ENCODE results near the gene ANKHD1.

ANKHD1 gene

DNA sequence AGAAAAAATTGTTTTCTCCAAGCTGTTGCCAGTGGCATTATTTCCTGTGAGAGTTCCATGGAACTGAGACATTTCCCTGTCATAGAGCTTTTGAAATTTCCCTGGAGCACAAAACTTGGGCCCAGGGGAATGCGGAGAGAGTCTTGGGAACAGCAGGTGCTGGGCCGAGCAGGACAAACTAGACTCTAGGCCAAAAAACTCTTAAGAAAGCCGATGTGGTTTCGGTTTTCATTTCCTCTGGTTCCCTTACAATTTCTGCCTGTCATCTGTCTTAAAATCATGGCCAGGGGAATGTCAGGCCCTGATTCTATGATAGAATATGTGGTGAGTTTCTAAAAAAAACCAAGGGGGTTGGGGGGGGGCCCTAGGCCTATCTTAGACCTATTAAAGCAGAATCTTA, 167.6 kb downstream of the ANKHD1 start:
- DNase-seq, result peak; percentile 50 to 71 (median 71)

DNA sequence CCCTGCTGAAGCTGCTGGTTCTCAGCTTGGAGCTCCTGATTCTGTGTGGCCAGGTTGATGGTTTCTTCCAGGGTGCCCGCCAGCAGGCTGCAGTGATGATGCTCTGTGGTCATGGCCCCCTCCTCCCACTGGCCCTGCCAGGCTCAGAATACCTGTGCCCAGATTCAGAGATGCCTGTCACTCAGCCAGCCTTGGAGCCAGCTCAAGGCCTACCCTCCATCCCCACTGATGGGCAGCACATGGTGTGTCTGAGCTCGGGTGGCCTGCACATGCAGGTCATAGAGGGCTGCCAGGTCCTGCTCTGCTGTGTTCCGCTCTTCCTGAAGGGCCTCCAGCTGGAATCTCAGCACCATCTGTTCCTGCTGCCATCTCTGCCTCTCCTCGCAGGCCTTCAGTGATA, 168.4 kb downstream of the ANKHD1 start:
- ChIA-PET POLR2A (no interaction called here), CTCF (interaction anchor here (0.6 to 5.8 kb wide), 5 partner anchors 23 to 152 kb away, joined by 3 to 29 read pairs (median 3); partner anchors contain the start of genes CD14 and EIF4EBP3)
- no peak overlapping the region for H3K27ac ChIP-seq (ENCODE audit: insufficient read depth in 1 of 2, low read depth in 1 of 2, low read length in 2 of 2, poor library complexity in 1 of 2, severe bottlenecking in 2 of 2)
- no peak for DNase-seq
- no peak overlapping the region for H3K4me3 ChIP-seq (ENCODE audit: control insufficient read depth in 1 of 7, extremely low read depth in 1 of 7, insufficient read depth in 4 of 7, low read depth in 2 of 7, low read length in 6 of 7)
- H3K4me1 ChIP-seq (ENCODE audit: control extremely low read depth in 1 of 4, control insufficient read depth in 4 of 4, insufficient read depth in 4 of 4, low read length in 3 of 4), result peaks cover 7 to 26% (median 20%) of the 10 kb centered on the region in 4 experiments
- WGBS (ENCODE audit: insufficient coverage), result 100% methylated on average over 3 of the region's 4 CpGs
- H3K36me3 ChIP-seq (ENCODE audit: control insufficient read depth in 4 of 4, insufficient read depth in 4 of 4, low read length in 3 of 4), result peaks cover 6 to 34% (median 17%) of the 10 kb centered on the region in 4 experiments
- H3K9me3 ChIP-seq (ENCODE audit: control extremely low read depth in 1 of 5, control insufficient read depth in 4 of 5, insufficient read depth in 2 of 5, low read depth in 1 of 5, low read length in 4 of 5), result no peaks in the 10 kb centered on the region
- H3K27me3 ChIP-seq (replicated peaks in 2 of 5; ENCODE audit: control insufficient read depth in 4 of 5, insufficient read depth in 5 of 5, low read length in 4 of 5), result no peaks in the 10 kb centered on the region

More for the DNA sequence above, 167.6 kb downstream of the ANKHD1 start:
- peaks cover 6 to 34% (median 17%) of the 10 kb centered on the region in 4 experiments for H3K36me3 ChIP-seq (ENCODE audit: control insufficient read depth in 4 of 4, insufficient read depth in 4 of 4, low read length in 3 of 4)
- H3K9me3 ChIP-seq (ENCODE audit: control extremely low read depth in 1 of 5, control insufficient read depth in 4 of 5, insufficient read depth in 2 of 5, low read depth in 1 of 5, low read length in 4 of 5), result no peaks in the 10 kb centered on the region
- peak overlapping the region; percentile 28 to 52 for H3K27ac ChIP-seq (ENCODE audit: insufficient read depth in 1 of 2, low read depth in 1 of 2, low read length in 2 of 2, poor library complexity in 1 of 2, severe bottlenecking in 2 of 2)
- WGBS (ENCODE audit: insufficient coverage), result 6% methylated on average over 4 of the region's 4 CpGs
- H3K4me3 ChIP-seq (ENCODE audit: control insufficient read depth in 1 of 7, extremely low read depth in 1 of 7, insufficient read depth in 4 of 7, low read depth in 2 of 7, low read length in 6 of 7), result peak overlapping the region in 2 of 7 experiments; percentile 33 to 42
- H3K4me1 ChIP-seq (ENCODE audit: control extremely low read depth in 1 of 4, control insufficient read depth in 4 of 4, insufficient read depth in 4 of 4, low read length in 3 of 4), result peaks cover 9 to 30% (median 25%) of the 10 kb centered on the region in 4 experiments
- no peaks in the 10 kb centered on the region for H3K27me3 ChIP-seq (replicated peaks in 2 of 5; ENCODE audit: control insufficient read depth in 4 of 5, insufficient read depth in 5 of 5, low read length in 4 of 5)
- POLR2A ChIA-PET, result no interaction called here
- CTCF ChIA-PET, result interaction anchor here (0.6 to 5.8 kb wide), 7 partner anchors 22 to 306 kb away, joined by 3 to 29 read pairs (median 3); partner anchors contain the start of genes CD14 and EIF4EBP3

DNA sequence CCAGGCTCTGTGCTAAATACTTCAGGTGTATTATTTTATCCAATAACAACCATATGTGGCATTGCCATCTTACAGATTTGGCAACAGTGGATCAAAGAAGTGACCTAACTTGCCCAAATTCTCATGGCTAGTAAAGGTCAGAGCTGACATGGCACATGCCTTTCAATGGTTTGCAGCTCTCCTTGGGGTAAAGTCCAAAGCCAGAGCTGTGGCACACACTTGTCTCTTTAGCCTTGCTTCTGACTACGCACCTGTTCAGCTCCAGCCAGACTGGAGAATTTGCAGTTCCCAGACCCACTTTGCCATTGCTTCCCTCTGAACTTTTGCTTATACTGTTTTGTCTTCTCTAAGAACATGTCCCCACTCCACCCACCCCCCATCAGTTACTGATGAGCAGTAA, 168.9 kb downstream of the ANKHD1 start:
- no peak for DNase-seq
- no peaks in the 10 kb centered on the region for H3K27me3 ChIP-seq (replicated peaks in 2 of 5; ENCODE audit: control insufficient read depth in 4 of 5, insufficient read depth in 5 of 5, low read length in 4 of 5)
- H3K4me1 ChIP-seq (ENCODE audit: control extremely low read depth in 1 of 4, control insufficient read depth in 4 of 4, insufficient read depth in 4 of 4, low read length in 3 of 4), result peaks cover 3 to 22% (median 16%) of the 10 kb centered on the region in 4 experiments
- H3K27ac ChIP-seq (ENCODE audit: insufficient read depth in 1 of 2, low read depth in 1 of 2, low read length in 2 of 2, poor library complexity in 1 of 2, severe bottlenecking in 2 of 2), result no peak overlapping the region
- peaks cover 6 to 34% (median 17%) of the 10 kb centered on the region in 4 experiments for H3K36me3 ChIP-seq (ENCODE audit: control insufficient read depth in 4 of 4, insufficient read depth in 4 of 4, low read length in 3 of 4)
- H3K4me3 ChIP-seq (ENCODE audit: control insufficient read depth in 1 of 7, extremely low read depth in 1 of 7, insufficient read depth in 4 of 7, low read depth in 2 of 7, low read length in 6 of 7), result no peak overlapping the region
- WGBS (ENCODE audit: insufficient coverage), result 100% methylated on average over 1 of the region's 1 CpG
- no peaks in the 10 kb centered on the region for H3K9me3 ChIP-seq (ENCODE audit: control extremely low read depth in 1 of 5, control insufficient read depth in 4 of 5, insufficient read depth in 2 of 5, low read depth in 1 of 5, low read length in 4 of 5)
- CTCF ChIA-PET, result interaction anchor here (0.6 to 5.8 kb wide), 4 partner anchors 23 to 132 kb away, joined by 3 to 29 read pairs (median 4); partner anchors contain the start of gene EIF4EBP3
- POLR2A ChIA-PET, result no interaction called here

DNA sequence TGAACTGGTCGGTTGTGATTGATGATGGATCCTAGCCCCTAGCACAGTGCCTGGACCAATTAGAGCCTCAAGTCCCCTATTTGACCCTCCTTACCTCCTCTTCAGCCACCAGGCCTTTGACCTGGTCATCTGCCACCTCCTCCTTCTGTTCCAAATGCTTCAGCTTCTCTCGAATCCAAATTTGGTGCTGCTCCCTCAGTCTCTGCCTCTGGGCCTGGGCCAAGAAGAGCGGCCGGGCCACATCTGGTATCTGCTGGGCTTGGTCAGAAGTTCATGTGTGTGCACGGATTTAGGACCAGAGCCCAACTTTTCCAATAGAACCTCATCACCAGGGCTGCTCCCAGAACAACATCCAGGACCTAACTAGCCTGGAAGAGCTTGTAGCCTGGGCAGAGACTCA, 169.5 kb downstream of the ANKHD1 start:
- Histone ChIP-seq H3K36me3 (ENCODE audit: control insufficient read depth in 4 of 4, insufficient read depth in 4 of 4, low read length in 3 of 4) (peaks cover 6 to 31% (median 17%) of the 10 kb centered on the region in 4 experiments), H3K4me1 (ENCODE audit: control extremely low read depth in 1 of 4, control insufficient read depth in 4 of 4, insufficient read depth in 4 of 4, low read length in 3 of 4) (peaks cover 0 to 18% (median 11%) of the 10 kb centered on the region in 4 experiments), H3K27me3 (replicated peaks in 2 of 5; ENCODE audit: control insufficient read depth in 4 of 5, insufficient read depth in 5 of 5, low read length in 4 of 5) (no peaks in the 10 kb centered on the region), H3K4me3 (ENCODE audit: control insufficient read depth in 1 of 7, extremely low read depth in 1 of 7, insufficient read depth in 4 of 7, low read depth in 2 of 7, low read length in 6 of 7) (no peak overlapping the region), H3K27ac (ENCODE audit: insufficient read depth in 1 of 2, low read depth in 1 of 2, low read length in 2 of 2, poor library complexity in 1 of 2, severe bottlenecking in 2 of 2) (no peak overlapping the region), H3K9me3 (ENCODE audit: control extremely low read depth in 1 of 5, control insufficient read depth in 4 of 5, insufficient read depth in 2 of 5, low read depth in 1 of 5, low read length in 4 of 5) (no peaks in the 10 kb centered on the region)
- WGBS (ENCODE audit: insufficient coverage), result 93% methylated on average over 5 of the region's 5 CpGs
- ChIA-PET CTCF (interaction anchor here (0.7 to 5.8 kb wide), 5 partner anchors 24 to 62 kb away, joined by 3 to 29 read pairs (median 4); partner anchors contain the start of genes CD14 and EIF4EBP3), POLR2A (no interaction called here)
- DNase-seq, result no peak

DNA sequence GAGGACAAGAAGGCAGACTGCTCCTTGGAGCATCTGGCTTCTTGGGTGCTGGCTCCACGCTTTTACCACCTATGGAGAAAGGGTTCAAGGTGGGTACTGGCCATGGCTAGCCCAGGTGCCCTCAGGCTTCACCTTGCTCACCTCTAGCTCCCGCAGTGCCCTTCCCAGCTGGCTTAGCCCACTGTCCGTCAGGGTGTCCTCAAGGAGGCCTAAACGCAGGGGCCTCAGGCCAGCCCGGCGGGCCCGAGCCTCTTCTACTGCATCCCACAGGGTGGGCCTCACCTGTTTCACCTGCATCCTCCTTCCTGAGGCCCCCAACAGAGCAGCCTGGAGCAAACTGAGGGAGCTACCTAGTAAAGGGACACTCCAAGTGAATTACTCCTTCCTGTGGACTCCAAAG, 172.1 kb downstream of the ANKHD1 start:
- ChIA-PET POLR2A (no interaction called here), CTCF (interaction anchor here (1.1 to 1.5 kb wide), 4 partner anchors 16 to 148 kb away, joined by 3 to 6 read pairs (median 3); partner anchors contain the start of gene SRA1)
- 100% methylated on average over 7 of the region's 7 CpGs for WGBS (ENCODE audit: insufficient coverage)

DNA sequence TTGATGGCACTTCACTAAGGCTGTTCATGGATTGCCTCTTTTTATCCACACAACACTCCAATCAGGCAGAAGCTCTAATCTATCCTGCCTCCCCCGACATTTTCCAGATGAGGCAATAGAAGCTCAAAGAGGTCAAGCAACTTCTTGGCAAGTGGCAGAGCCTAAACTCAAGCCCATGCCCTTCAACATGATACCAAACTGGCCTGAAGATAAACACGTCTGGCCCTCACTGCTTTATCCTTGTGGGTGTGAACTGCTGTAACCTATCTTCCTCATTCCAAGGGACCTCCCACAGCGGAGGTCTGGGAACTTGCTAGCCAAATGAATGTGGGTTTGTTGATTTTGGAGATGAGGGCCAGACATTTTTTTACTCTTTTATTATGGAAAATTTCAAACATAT, 172.5 kb downstream of the ANKHD1 start:
- WGBS (ENCODE audit: insufficient coverage), result 100% methylated on average over 1 of the region's 3 CpGs
- Histone ChIP-seq H3K27ac (ENCODE audit: insufficient read depth in 1 of 2, low read depth in 1 of 2, low read length in 2 of 2, poor library complexity in 1 of 2, severe bottlenecking in 2 of 2) (no peak overlapping the region), H3K4me1 (ENCODE audit: control extremely low read depth in 1 of 4, control insufficient read depth in 4 of 4, insufficient read depth in 4 of 4, low read length in 3 of 4) (peaks cover 0 to 10% (median 5%) of the 10 kb centered on the region in 4 experiments), H3K27me3 (replicated peaks in 2 of 5; ENCODE audit: control insufficient read depth in 4 of 5, insufficient read depth in 5 of 5, low read length in 4 of 5) (no peaks in the 10 kb centered on the region), H3K4me3 (ENCODE audit: control insufficient read depth in 1 of 7, extremely low read depth in 1 of 7, insufficient read depth in 4 of 7, low read depth in 2 of 7, low read length in 6 of 7) (no peak overlapping the region), H3K9me3 (ENCODE audit: control extremely low read depth in 1 of 5, control insufficient read depth in 4 of 5, insufficient read depth in 2 of 5, low read depth in 1 of 5, low read length in 4 of 5) (no peaks in the 10 kb centered on the region), H3K36me3 (ENCODE audit: control insufficient read depth in 4 of 4, insufficient read depth in 4 of 4, low read length in 3 of 4) (peaks cover 0 to 7% (median 0%) of the 10 kb centered on the region in 4 experiments)
- POLR2A ChIA-PET, result no interaction called here
- DNase-seq, result no peak
- CTCF ChIA-PET, result interaction anchor here (1.1 to 1.5 kb wide), 4 partner anchors 19 to 148 kb away, joined by 3 to 6 read pairs (median 3); no protein-coding TSS in a partner anchor

More for the DNA sequence above, 172.1 kb downstream of the ANKHD1 start:
- no peak overlapping the region for H3K4me3 ChIP-seq (ENCODE audit: control insufficient read depth in 1 of 7, extremely low read depth in 1 of 7, insufficient read depth in 4 of 7, low read depth in 2 of 7, low read length in 6 of 7)
- H3K36me3 ChIP-seq (ENCODE audit: control insufficient read depth in 4 of 4, insufficient read depth in 4 of 4, low read length in 3 of 4), result peaks cover 0 to 7% (median 0%) of the 10 kb centered on the region in 4 experiments
- no peak overlapping the region for H3K27ac ChIP-seq (ENCODE audit: insufficient read depth in 1 of 2, low read depth in 1 of 2, low read length in 2 of 2, poor library complexity in 1 of 2, severe bottlenecking in 2 of 2)
- H3K27me3 ChIP-seq (replicated peaks in 2 of 5; ENCODE audit: control insufficient read depth in 4 of 5, insufficient read depth in 5 of 5, low read length in 4 of 5), result no peaks in the 10 kb centered on the region
- peaks cover 0 to 15% (median 10%) of the 10 kb centered on the region in 4 experiments for H3K4me1 ChIP-seq (ENCODE audit: control extremely low read depth in 1 of 4, control insufficient read depth in 4 of 4, insufficient read depth in 4 of 4, low read length in 3 of 4)
- H3K9me3 ChIP-seq (ENCODE audit: control extremely low read depth in 1 of 5, control insufficient read depth in 4 of 5, insufficient read depth in 2 of 5, low read depth in 1 of 5, low read length in 4 of 5), result no peaks in the 10 kb centered on the region
- DNase-seq, result no peak

DNA sequence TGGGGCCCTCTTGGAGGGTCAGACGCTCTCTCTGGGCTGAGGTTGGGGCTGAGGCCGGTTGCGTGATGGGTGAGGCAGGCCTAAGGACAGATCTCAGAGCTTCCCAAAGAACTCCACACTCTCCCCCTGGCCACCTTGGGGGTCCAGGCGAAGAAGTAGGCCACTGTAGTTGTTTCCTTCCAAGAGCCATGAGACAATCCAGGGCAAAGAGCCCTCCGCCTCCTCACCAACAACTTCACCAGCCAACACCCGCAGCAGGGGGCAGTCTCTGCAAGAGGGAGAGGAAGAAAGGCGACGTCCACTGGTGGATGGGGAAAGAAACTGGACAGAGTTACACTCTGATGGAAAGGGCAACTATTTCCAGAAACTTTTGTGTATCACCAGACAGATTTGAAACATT, 173.7 kb downstream of the ANKHD1 start:
- ChIA-PET POLR2A (no interaction called here), CTCF (interaction anchor here (0.6 to 1.1 kb wide), 3 partner anchors 35 to 59 kb away, joined by 3 to 4 read pairs (median 3); no protein-coding TSS in a partner anchor)
- no peak overlapping the region for H3K4me3 ChIP-seq (ENCODE audit: control insufficient read depth in 1 of 7, extremely low read depth in 1 of 7, insufficient read depth in 4 of 7, low read depth in 2 of 7, low read length in 6 of 7)
- DNase-seq, result peak; percentile 27 to 54 (median 46)
- no peaks in the 10 kb centered on the region for H3K27me3 ChIP-seq (replicated peaks in 2 of 5; ENCODE audit: control insufficient read depth in 4 of 5, insufficient read depth in 5 of 5, low read length in 4 of 5)
- no peak overlapping the region for H3K27ac ChIP-seq (ENCODE audit: insufficient read depth in 1 of 2, low read depth in 1 of 2, low read length in 2 of 2, poor library complexity in 1 of 2, severe bottlenecking in 2 of 2)
- 100% methylated on average over 3 of the region's 8 CpGs for WGBS (ENCODE audit: insufficient coverage)
- peaks cover 0 to 3% (median 0%) of the 10 kb centered on the region in 4 experiments for H3K36me3 ChIP-seq (ENCODE audit: control insufficient read depth in 4 of 4, insufficient read depth in 4 of 4, low read length in 3 of 4)
- no peaks in the 10 kb centered on the region for H3K9me3 ChIP-seq (ENCODE audit: control extremely low read depth in 1 of 5, control insufficient read depth in 4 of 5, insufficient read depth in 2 of 5, low read depth in 1 of 5, low read length in 4 of 5)
- H3K4me1 ChIP-seq (ENCODE audit: control extremely low read depth in 1 of 4, control insufficient read depth in 4 of 4, insufficient read depth in 4 of 4, low read length in 3 of 4), result no peaks in the 10 kb centered on the region
